Measurements from ENCODE around the gene ROM1. TPM values are rescaled to one million over a fixed set of nuclear protein-coding genes. Genes with fewer than 3 reads are reported as not detected.
"Not testable (repeated sequence)": the region's sequence is repeated elsewhere in the genome, so short reads cannot be mapped to it uniquely, and the experiment has no call there.

The ROM1 gene
- total RNA-seq, 1 donor from 2014 or later, result 9.9 TPM

GRCh38 chr11:62649486-62649885, 36.4 kb downstream of the ROM1 start:
- DNase-seq (ENCODE audit: low spot score), result no peak

GRCh38 chr11:62650283-62650682, 37.2 kb downstream of the ROM1 start:
- not testable (repeated sequence) for DNase-seq (ENCODE audit: low spot score)

GRCh38 chr11:62652161-62653006, 39.3 kb downstream of the ROM1 start:
- no peak for DNase-seq (ENCODE audit: low spot score)

GRCh38 chr11:62654297-62654696, 41.2 kb downstream of the ROM1 start:
- no peak for DNase-seq (ENCODE audit: low spot score)

- DNase-seq (ENCODE audit: low spot score), result no peak
These were observed 43.9 kb downstream of the ROM1 start for GRCh38 chr11:62656796-62657429.

- DNase-seq (ENCODE audit: low spot score), result no peak
These were observed 51.5 kb downstream of the ROM1 start for GRCh38 chr11:62664405-62665074.

Other genes with a start within 250 kb of the ROM1 start
- 2.7 TPM for gene SCGB1A1, start 194.2 kb upstream of the ROM1 start, total RNA-seq
- 549 TPM for gene AHNAK, start 66.5 kb upstream of the ROM1 start, total RNA-seq
- gene EEF1G, start 39.4 kb upstream of the ROM1 start, total RNA-seq, result 1,062 TPM
- 26.2 TPM for gene TUT1, start 21.7 kb upstream of the ROM1 start, total RNA-seq
- 87.6 TPM for gene MTA2, start 11.4 kb upstream of the ROM1 start, total RNA-seq
- gene EML3, start 482 bp upstream of the ROM1 start, total RNA-seq, result 66.1 TPM
- 60.7 TPM for gene B3GAT3, start 8.7 kb downstream of the ROM1 start, total RNA-seq
- 266 TPM for gene GANAB, start 33.4 kb downstream of the ROM1 start, total RNA-seq
- 23.7 TPM for gene INTS5, start 40.0 kb downstream of the ROM1 start, total RNA-seq
- 50.8 TPM for gene C11orf98, start 52.0 kb downstream of the ROM1 start, total RNA-seq
- 10.6 TPM for gene CSKMT, start 52.1 kb downstream of the ROM1 start, total RNA-seq
- gene UQCC3, start 58.4 kb downstream of the ROM1 start, total RNA-seq, result 11.1 TPM
- 7.7 TPM for gene LBHD1, start 59.0 kb downstream of the ROM1 start, total RNA-seq
- 86.9 TPM for gene UBXN1, start 65.8 kb downstream of the ROM1 start, total RNA-seq
- gene LRRN4CL, start 76.3 kb downstream of the ROM1 start, total RNA-seq, result 4.3 TPM
- gene BSCL2, start 94.2 kb downstream of the ROM1 start, total RNA-seq, result 108 TPM
- gene GNG3, start 94.4 kb downstream of the ROM1 start, total RNA-seq, result 0.40 TPM
- gene HNRNPUL2, start 114.2 kb downstream of the ROM1 start, total RNA-seq, result 51.9 TPM
- 38.9 TPM for gene TTC9C, start 115.2 kb downstream of the ROM1 start, total RNA-seq
- 21.4 TPM for gene ZBTB3, start 140.9 kb downstream of the ROM1 start, total RNA-seq
- gene POLR2G, start 148.3 kb downstream of the ROM1 start, total RNA-seq, result 53.5 TPM
- 24.0 TPM for gene TAF6L, start 158.1 kb downstream of the ROM1 start, total RNA-seq
- gene TMEM179B, start 174.1 kb downstream of the ROM1 start, total RNA-seq, result 67.8 TPM
- 19.9 TPM for gene TMEM223, start 178.7 kb downstream of the ROM1 start, total RNA-seq
- 85.7 TPM for gene NXF1, start 192.2 kb downstream of the ROM1 start, total RNA-seq
- 48.8 TPM for gene STX5, start 218.8 kb downstream of the ROM1 start, total RNA-seq
- gene TEX54, start 219.6 kb downstream of the ROM1 start, total RNA-seq, result not detected
- gene WDR74, start 226.3 kb downstream of the ROM1 start, total RNA-seq, result 31.6 TPM

All from mucosa of gallbladder (tissue), 1 donor.